H1 (cell line): Measurements from ENCODE around the gene DYNC2I2. TPM values are rescaled to one million over a fixed set of nuclear protein-coding genes. Genes with fewer than 3 reads are reported as not detected.

Source experiments
- CTBP2 ChIP-seq: IDR thresholded peaks from 2 replicates; pipeline ENCODE4 v1.7.0; 2011; ENCODE audit warnings: borderline replicate concordance, mild to moderate bottlenecking, moderate library complexity, mixed read lengths, low read length; ENCODE audit not compliant: insufficient read depth, insufficient read length
- SIX5 ChIP-seq: IDR thresholded peaks from 2 replicates; pipeline ENCODE4 v1.6.1; 2011; ENCODE audit warnings: mild to moderate bottlenecking, low read depth, low read length
- polyA plus RNA-seq, 7 experiments: library from polyadenylated mRNA; depleted of rRNA in 3 of 7; stranded (reverse) in 5 of 7; unstranded in 2 of 7; fragments of >200 nt in 5 of 7; fragments of 200-250 nt in 2 of 7; gene quantifications; 1 replicate in 5 of 7; 2 replicates in 1 of 7; 4 replicates in 1 of 7; pipeline versions ENCODE4 v1.2.1 to v1.2.3, GENCODE V29; 2011 to 2013; ENCODE audit warnings: missing spikeins in 2 of 7, mixed read lengths in 2 of 7
- total RNA-seq: library from RNA; stranded (reverse); fragmentation: NEBNext Ultra II Directional; extraction: Animal tissue kit (Norgen Biotek cat#: 25700); gene quantifications from 2 replicates; pipeline ENCODE4 v1.2.1, GENCODE V29; 2021

Gene DYNC2I2
- total and polyA plus RNA-seq, 2 of the 8 experiments (the other 6 are each of a cell fraction or from before 2014, with no cell fraction given), result 58.0 to 78.5 TPM

DNA sequence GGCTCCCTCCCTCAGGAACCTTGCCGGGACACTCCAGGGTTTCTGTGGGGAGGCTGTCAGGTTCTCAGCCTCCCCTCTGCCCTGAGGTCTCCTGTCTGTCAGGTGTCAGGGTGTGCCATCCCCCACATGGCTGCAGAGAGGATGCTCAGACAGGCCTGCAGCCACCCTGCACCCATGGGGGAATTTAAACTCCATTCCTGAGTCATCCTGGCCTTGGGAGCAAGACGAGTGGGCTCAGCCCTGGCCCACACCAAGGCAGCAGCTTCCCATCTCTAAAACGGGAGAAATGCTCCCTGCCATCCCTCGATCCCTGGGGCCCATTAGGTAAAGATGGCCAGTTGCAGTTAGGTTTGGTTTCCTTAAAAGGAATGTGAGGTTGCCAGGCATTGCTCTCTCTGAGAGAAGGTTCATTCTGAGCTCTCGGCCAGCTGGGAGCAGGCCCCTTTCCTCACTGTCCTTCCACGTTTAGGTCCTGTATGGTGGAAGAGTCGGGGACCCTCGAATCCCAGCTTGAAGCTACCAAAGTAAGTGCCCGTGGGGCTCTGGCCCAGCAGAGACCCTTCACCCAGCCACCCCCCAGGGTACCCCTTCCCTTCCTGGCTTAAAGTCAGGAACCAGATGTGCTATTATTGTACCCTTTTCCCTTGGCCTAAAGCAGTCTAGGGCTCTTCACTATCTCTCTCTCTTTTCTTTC is 26.6 kb downstream of the DYNC2I2 start (continued):
- TF ChIP-seq CTBP2, result no peak
- no peak for TF ChIP-seq SIX5
- TF ChIP-seq, all 59 proteins: peak for 0
